GM20000 (cell line): ENCODE data around the gene TSFM.

ENCODE experiments used
- DNase-seq: peaks from one replicate; pipeline ENCODE4 v3.0.0; 2012; ENCODE audit warnings: low spot score
- CTCF ChIP-seq: IDR thresholded peaks from 2 replicates; pipeline ENCODE4 v1.5.1; 2012; ENCODE audit warnings: mild to moderate bottlenecking, control low read depth; ENCODE audit errors: extremely low read depth, missing control alignments

TSFM gene

GRCh38 chr12:57782608-57783465 lies at the start of gene TSFM:
Gene TSFM, plus strand, starts transcription at chr12:57782787. Its CDS starts 15 bp downstream, at chr12:57782802.
- DNase-seq, result peak; percentile 82
- peak; percentile 74 for TF ChIP-seq CTCF

GRCh38 chr12:57733928-57734327 lies 48.7 kb upstream of the TSFM start:
- no peak for DNase-seq
- no peak for TF ChIP-seq CTCF

- no peak for TF ChIP-seq CTCF
- DNase-seq, result no peak
These were observed 48.0 kb upstream of the TSFM start for GRCh38 chr12:57734591-57734990.

- no peak for DNase-seq
- TF ChIP-seq CTCF, result no peak
These were observed 47.3 kb upstream of the TSFM start for GRCh38 chr12:57735198-57735855.

GRCh38 chr12:57735952-57736740 lies 46.4 kb upstream of the TSFM start:
- TF ChIP-seq CTCF, result no peak
- no peak for DNase-seq

- TF ChIP-seq CTCF, result no peak
- DNase-seq, result no peak
These were observed 45.7 kb upstream of the TSFM start for GRCh38 chr12:57736741-57737466.
